GM23338 (cell line): Measurements from ENCODE around the gene RYR2. TPM values are rescaled to one million over a fixed set of nuclear protein-coding genes. Genes with fewer than 3 reads are reported as not detected.

ENCODE experiments used
- ATAC-seq: fragments of 200-7000 bp; cut with Tn5 transposase; 3 replicates; pipeline ENCODE4 v1.9.1; 2020
- DNase-seq: peaks from one replicate; pipeline ENCODE4 v3.0.0-alpha.2; 2015; ENCODE audit warnings: low spot score
- H2AFZ ChIP-seq: fragments of 200-600 bp; sonication (generic); 2 replicates; pipeline ENCODE4 v1.8.0; 2016; ENCODE audit warnings: antibody characterized with exemption, mild to moderate bottlenecking, moderate library complexity
- H3F3A ChIP-seq: fragments of 200-600 bp; sonication (generic); replicated peaks from 2 replicates; pipeline ENCODE4 v1.8.0; 2017; ENCODE audit warnings: antibody characterized with exemption, mixed run types, low read depth
- H3K27ac ChIP-seq: fragments of 200-600 bp; sonication (generic); 2 replicates; pipeline ENCODE4 v1.6.1; 2016; ENCODE audit warnings: low read depth
- H3K27me3 ChIP-seq: fragments of 200-600 bp; sonication (generic); 2 replicates; pipeline ENCODE4 v1.8.0; 2016; ENCODE audit warnings: mild to moderate bottlenecking, mixed run types, moderate library complexity; ENCODE audit not compliant: insufficient read depth
- H3K36me3 ChIP-seq: fragments of 200-600 bp; sonication (generic); 2 replicates; pipeline ENCODE4 v1.8.0; 2016; ENCODE audit warnings: mild to moderate bottlenecking; ENCODE audit not compliant: insufficient read depth
- H3K4me1 ChIP-seq: fragments of 200-600 bp; sonication (generic); 2 replicates; pipeline ENCODE4 v1.8.0; 2016; ENCODE audit warnings: mild to moderate bottlenecking, moderate library complexity; ENCODE audit not compliant: insufficient read depth
- H3K4me2 ChIP-seq: fragments of 200-600 bp; sonication (generic); 2 replicates; pipeline ENCODE4 v1.7.1; 2017; ENCODE audit warnings: mixed run types
- H3K4me3 ChIP-seq: fragments of 200-600 bp; sonication (generic); 2 replicates; pipeline ENCODE4 v1.6.1; 2016; ENCODE audit warnings: mixed run types
- H3K79me2 ChIP-seq: fragments of 200-600 bp; sonication (generic); replicated peaks from 2 replicates; pipeline ENCODE4 v1.8.0; 2017; ENCODE audit warnings: mild to moderate bottlenecking; ENCODE audit not compliant: insufficient read depth
- H3K9me2 ChIP-seq: fragments of 200-600 bp; sonication (generic); 2 replicates; pipeline ENCODE4 v1.8.0; 2017; ENCODE audit not compliant: insufficient read depth
- H4K20me1 ChIP-seq: fragments of 200-600 bp; sonication (generic); replicated peaks from 2 replicates; pipeline ENCODE4 v1.8.0; 2017; ENCODE audit warnings: mild to moderate bottlenecking; ENCODE audit not compliant: insufficient read depth
- H3K27ac Mint-ChIP-seq: 2 replicates; pipeline ENCODE4 v1.8.0; 2020; ENCODE audit warnings: inconsistent platforms, mild to moderate bottlenecking, moderate library complexity, mixed read lengths
- H3K27me3 Mint-ChIP-seq: 3 replicates; pipeline ENCODE4 v1.8.0; 2022; ENCODE audit warnings: low read depth, mild to moderate bottlenecking, moderate library complexity, mixed read lengths, inconsistent platforms; ENCODE audit not compliant: insufficient read depth, poor library complexity
- H3K36me3 Mint-ChIP-seq: 3 replicates; pipeline ENCODE4 v1.8.0; 2021; ENCODE audit warnings: low read depth, mild to moderate bottlenecking, inconsistent platforms, moderate library complexity, mixed read lengths
- H3K4me1 Mint-ChIP-seq: 3 replicates; pipeline ENCODE4 v1.8.0; 2020; ENCODE audit warnings: mild to moderate bottlenecking, inconsistent platforms, mixed read lengths
- H3K4me3 Mint-ChIP-seq: 3 replicates; pipeline ENCODE4 v1.8.0; 2021; ENCODE audit warnings: moderate library complexity, mild to moderate bottlenecking, inconsistent platforms, mixed read lengths
- H3K9me3 Mint-ChIP-seq: 3 replicates; pipeline ENCODE4 v1.8.0; 2020; ENCODE audit warnings: moderate library complexity, mild to moderate bottlenecking, inconsistent platforms, mixed read lengths
- CREB1 ChIP-seq: fragments of 250-450 bp; sonication (Bioruptor Pico); IDR thresholded peaks from 2 replicates; pipeline ENCODE4 v1.5.0; 2020; ENCODE audit warnings: low read depth, mild to moderate bottlenecking, moderate library complexity
- CTCF ChIP-seq, 2 experiments: fragments of 200-600 bp in 1 of 2; sonication (generic) in 1 of 2; conservative IDR thresholded peaks; 2 replicates each; pipeline versions ENCODE4 v1.5.1 to v1.6.1; 2016 to 2017; ENCODE audit warnings: antibody characterized with exemption in 2 of 2, low read depth in 2 of 2, mild to moderate bottlenecking in 2 of 2, moderate library complexity in 1 of 2
- ETS1 ChIP-seq: IDR thresholded peaks from 2 replicates; pipeline ENCODE4 v1.6.1; 2016; ENCODE audit warnings: antibody characterized with exemption
- JUNB ChIP-seq: IDR thresholded peaks from one replicate; pipeline ENCODE4 v1.6.1; 2016; ENCODE audit warnings: antibody characterized with exemption; ENCODE audit not compliant: unreplicated experiment
- NANOG ChIP-seq: IDR thresholded peaks from 2 replicates; pipeline ENCODE4 v1.6.1; 2016; ENCODE audit warnings: antibody characterized with exemption, borderline replicate concordance
- POLR2AphosphoS5 ChIP-seq: IDR thresholded peaks from 2 replicates; pipeline ENCODE4 v1.6.1; 2016; ENCODE audit warnings: antibody characterized with exemption, low read depth
- REST ChIP-seq: IDR thresholded peaks from one replicate; pipeline ENCODE4 v1.6.1; 2018; ENCODE audit warnings: antibody characterized with exemption; ENCODE audit not compliant: unreplicated experiment
- STAT1 ChIP-seq: IDR thresholded peaks from one replicate; pipeline ENCODE4 v1.6.1; 2016; ENCODE audit warnings: antibody characterized with exemption; ENCODE audit not compliant: unreplicated experiment
- ZNF114 ChIP-seq: fragments of 250-450 bp; sonication (Bioruptor Pico); IDR thresholded peaks from 2 replicates; pipeline ENCODE4 v1.5.0; 2020; ENCODE audit warnings: mild to moderate bottlenecking, moderate library complexity
- ZNF331 ChIP-seq: fragments of 250-450 bp; sonication (Bioruptor Pico); IDR thresholded peaks from 2 replicates; pipeline ENCODE4 v1.5.0; 2020; ENCODE audit warnings: low read depth, mild to moderate bottlenecking, moderate library complexity
- ZNF462 ChIP-seq: fragments of 250-450 bp; sonication (Bioruptor Pico); IDR thresholded peaks from 2 replicates; pipeline ENCODE4 v1.5.0; 2020; ENCODE audit warnings: mild to moderate bottlenecking, moderate library complexity
- polyA plus RNA-seq: library from polyadenylated mRNA; unstranded; fragments of >200 nt; fragmentation: Nextera tagmentation; extraction: Ambion mirVana; gene quantifications from 2 replicates; pipeline ENCODE4 v1.2.1, GENCODE V29; 2016
- total RNA-seq: library from RNA; depleted of rRNA; stranded (reverse); fragments of >200 nt; shearing (Covaris generic); gene quantifications from 2 replicates; pipeline ENCODE4 v1.2.3, GENCODE V29; 2014

Gene RYR2
- total and polyA plus RNA-seq, 2 experiments from 2014 or later, result 8.9 to 10.0 TPM

GRCh38 chr1:237219751-237220642, 178.0 kb downstream of the RYR2 start:
- H3F3A ChIP-seq, result no peaks in the 10 kb centered on the region
- Mint-ChIP-seq H3K4me1 (no peaks in the 10 kb centered on the region; the same call in 2 of the 3 replicates), H3K4me3 (no peak overlapping the region), H3K27ac (no peak overlapping the region), H3K9me3 (no peaks in the 10 kb centered on the region), H3K27me3 (peaks cover 1% of the 10 kb centered on the region), H3K36me3 (peaks cover 3% of the 10 kb centered on the region; the same call in 1 of the 3 replicates)
- DNase-seq (no peak), ATAC-seq (no peak)
- no peak overlapping the region for H3K4me3 ChIP-seq
- H3K4me1 ChIP-seq, result no peaks in the 10 kb centered on the region
- H3K9me2 ChIP-seq, result no peaks in the 10 kb centered on the region
- no peaks in the 10 kb centered on the region for H4K20me1 ChIP-seq
- peaks cover 27% of the 10 kb centered on the region; the same call in 1 of the 2 replicates for H3K79me2 ChIP-seq
- TF ChIP-seq CREB1 (CRISPR knock-in tag) (no peak), CTCF (conservative IDR thresholded peaks at IDR 0.05; ENCODE audit: low read depth in 2 of 2) (no peak), JUNB (no peak), ZNF114 (CRISPR knock-in tag) (no peak), NANOG (no peak), ZNF331 (no peak), ETS1 (no peak), REST (no peak), POLR2AphosphoS5 (no peak), STAT1 (no peak), ZNF462 (CRISPR knock-in tag) (no peak)
- H3K4me2 ChIP-seq, result no peak overlapping the region
- no peak overlapping the region for H3K27ac ChIP-seq
- H2AFZ ChIP-seq, result no peak overlapping the region
- no peaks in the 10 kb centered on the region for H3K27me3 ChIP-seq
- H3K36me3 ChIP-seq, result no peaks in the 10 kb centered on the region; the same call in 1 of the 2 replicates
